Naive thymus-derived CD8-positive, alpha-beta T cell (primary cell): ENCODE data around the gene PDE4D. TPM values are rescaled to one million over a fixed set of nuclear protein-coding genes. Genes with fewer than 3 reads are reported as not detected.

Source experiments
- ATAC-seq, 2 donors: fragments of 150-1000 bp; cut with Tn5 transposase in 1 of 2; sonication (Bioruptor Pico), chemical (Tn5 transposase) in 1 of 2; 1 replicate in 1 of 2; 2 replicates in 1 of 2; pipeline ENCODE4 v1.10.0; 2021; ENCODE audit warnings: mild to moderate bottlenecking in 2 of 2, moderate library complexity in 2 of 2
- POLR2A ChIA-PET: fragments of 350-600 bp; sonication (Branson Sonifier 250); formaldehyde crosslinking; loops from one replicate; lab custom pipeline; 2021; ENCODE audit warnings: antibody characterized with exemption; lab: Charles Lee
- DNase-seq, 10 donors: peaks; one replicate each; pipeline versions ENCODE4 v3.0.0 to v3.0.0-alpha.2; 2020 to 2022
- H3K27ac Mint-ChIP-seq, 10 donors: one replicate each; pipeline ENCODE4 v1.8.0; 2020 to 2022; ENCODE audit warnings: mild to moderate bottlenecking in 10 of 10, mixed read lengths in 10 of 10, moderate library complexity in 4 of 10, inconsistent platforms in 1 of 10
- H3K27me3 Mint-ChIP-seq, 5 donors: one replicate each; pipeline ENCODE4 v1.8.0; 2021 to 2022; ENCODE audit warnings: mixed read lengths in 5 of 5
- H3K36me3 Mint-ChIP-seq, 3 donors: one replicate each; pipeline ENCODE4 v1.8.0; 2020 to 2022; ENCODE audit warnings: mixed read lengths in 3 of 3, mild to moderate bottlenecking in 2 of 3, inconsistent platforms in 1 of 3
- H3K4me1 Mint-ChIP-seq, 4 donors: one replicate each; pipeline ENCODE4 v1.8.0; 2021 to 2022; ENCODE audit warnings: mixed read lengths in 4 of 4
- H3K4me3 Mint-ChIP-seq, 10 donors: one replicate each; pipeline ENCODE4 v1.8.0; 2020 to 2022; ENCODE audit warnings: mild to moderate bottlenecking in 10 of 10, mixed read lengths in 10 of 10, moderate library complexity in 6 of 10, inconsistent platforms in 1 of 10
- H3K9me3 Mint-ChIP-seq, 9 donors: one replicate each; pipeline ENCODE4 v1.8.0; 2020 to 2022; ENCODE audit warnings: mixed read lengths in 9 of 9, mild to moderate bottlenecking in 3 of 9, inconsistent platforms in 1 of 9, moderate library complexity in 1 of 9
- polyA plus RNA-seq, 3 donors: library from polyadenylated mRNA; unstranded; fragments of 300-500 nt; fragmentation: Illumina TruSeq; gene quantifications; one replicate each; pipeline ENCODE4 v1.2.3, GENCODE V29; 2021
- total RNA-seq, 8 experiments: library from RNA in 2 of 8; stranded (reverse) in 2 of 8; gene quantifications; one replicate each; pipeline ENCODE4 v1.2.3 and lab custom pipeline; 2021 to 2026

The PDE4D gene
- total and polyA plus RNA-seq, 5 experiments from 2014 or later: 5.8 to 35.9 (median 8.8) TPM

DNA sequence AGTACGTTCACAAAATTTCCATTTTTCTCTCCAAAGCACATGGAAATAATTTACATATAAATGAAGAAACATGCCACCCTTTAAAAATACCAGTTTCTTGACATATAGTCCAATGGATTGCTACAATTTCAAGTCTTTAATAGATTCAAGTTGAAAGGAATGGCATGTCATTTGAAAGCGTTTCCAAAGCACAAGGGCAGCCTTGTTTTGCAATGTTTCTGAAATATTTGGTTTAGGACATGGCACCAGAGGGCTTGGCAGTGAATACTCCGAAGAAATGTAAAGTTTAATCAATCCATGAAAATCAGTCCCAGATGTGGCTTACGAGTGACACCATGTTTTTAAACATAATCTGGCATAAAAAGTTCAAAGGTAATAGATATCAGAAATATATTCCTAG, 333.7 kb downstream of the PDE4D start:
- peaks cover 0 to 2% (median 0%) of the 10 kb centered on the region in 9 donors for H3K9me3 Mint-ChIP-seq
- H3K36me3 Mint-ChIP-seq: no peaks in the 10 kb centered on the region
- POLR2A ChIA-PET: no interaction called here
- DNase-seq (no peak), ATAC-seq (no peak)
- H3K27ac Mint-ChIP-seq: no peak overlapping the region
- no peak overlapping the region for H3K4me3 Mint-ChIP-seq
- peaks cover 0 to 25% (median 2%) of the 10 kb centered on the region in 4 donors for H3K4me1 Mint-ChIP-seq
- H3K27me3 Mint-ChIP-seq: peaks cover 0 to 10% (median 5%) of the 10 kb centered on the region in 5 donors

DNA sequence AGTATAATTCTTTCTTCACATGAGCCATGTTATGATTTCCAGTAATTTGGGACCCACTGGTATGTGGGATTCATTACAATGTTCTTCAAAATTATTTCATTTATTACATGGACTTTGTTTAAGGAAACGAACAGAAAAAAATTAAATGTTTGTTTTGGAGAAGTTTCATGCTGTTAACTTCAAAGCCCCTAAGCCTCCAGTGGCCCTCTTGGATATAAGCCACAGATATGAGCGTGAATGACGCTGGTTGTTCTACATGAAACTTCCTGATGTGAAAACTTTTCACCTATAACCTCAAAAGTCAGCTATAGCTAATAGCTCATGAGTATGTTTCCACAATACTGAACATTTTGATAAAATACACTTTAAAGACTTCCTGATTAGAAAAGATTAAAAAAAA, 334.2 kb downstream of the PDE4D start:
- Mint-ChIP-seq H3K9me3 (peaks cover 0 to 2% (median 0%) of the 10 kb centered on the region in 9 donors), H3K27ac (no peak overlapping the region), H3K36me3 (no peaks in the 10 kb centered on the region), H3K4me1 (peaks cover 0 to 20% (median 2%) of the 10 kb centered on the region in 4 donors), H3K4me3 (no peak overlapping the region), H3K27me3 (peaks cover 0 to 10% (median 4%) of the 10 kb centered on the region in 5 donors)
- ATAC-seq (no peak), DNase-seq (no peak)
- POLR2A ChIA-PET: no interaction called here

DNA sequence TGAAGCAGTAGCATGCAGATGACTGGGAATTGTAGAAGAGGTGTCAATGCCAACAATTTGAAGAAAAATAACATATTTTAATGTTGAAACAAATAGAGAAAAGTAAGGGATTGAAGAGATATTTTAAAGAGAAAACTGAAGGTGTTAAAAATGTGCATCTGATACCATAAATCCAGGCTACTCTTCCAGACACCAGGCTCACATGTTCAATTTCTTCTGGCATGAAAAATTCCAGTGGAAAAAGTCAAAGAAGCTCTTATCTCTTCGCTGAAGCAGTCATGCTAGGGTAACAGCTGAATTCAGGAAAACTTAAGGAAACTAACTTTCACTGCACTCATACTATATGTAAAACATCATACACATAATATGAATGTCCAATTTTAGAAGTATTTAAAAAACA, 335.0 kb downstream of the PDE4D start:
- POLR2A ChIA-PET: no interaction called here
- Mint-ChIP-seq H3K4me1 (peaks cover 0 to 14% (median 2%) of the 10 kb centered on the region in 4 donors), H3K36me3 (no peaks in the 10 kb centered on the region), H3K27me3 (peaks cover 0 to 10% (median 4%) of the 10 kb centered on the region in 5 donors), H3K27ac (no peak overlapping the region), H3K9me3 (peaks cover 0 to 2% (median 0%) of the 10 kb centered on the region in 9 donors), H3K4me3 (no peak overlapping the region)
- no peak for ATAC-seq
- no peak for DNase-seq

DNA sequence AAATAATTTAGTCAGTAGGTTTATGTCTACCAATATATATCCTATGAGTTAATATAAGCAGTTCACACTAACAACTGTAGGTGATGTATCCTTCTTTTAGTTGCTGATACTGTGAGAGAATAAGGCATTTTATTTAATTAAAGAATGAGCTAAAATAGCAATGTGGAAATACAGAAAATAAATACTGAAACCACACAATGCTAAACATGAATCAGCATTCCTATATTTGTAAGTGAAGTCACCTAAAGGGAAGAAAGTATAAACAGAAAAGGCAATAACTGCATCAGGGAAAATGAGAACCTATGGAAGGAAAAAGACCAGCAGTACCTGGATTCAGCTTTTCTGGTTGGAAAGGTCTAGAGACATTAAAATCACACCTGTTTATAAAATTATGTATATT, 336.0 kb downstream of the PDE4D start:
- DNase-seq (no peak), ATAC-seq (no peak)
- H3K36me3 Mint-ChIP-seq: no peaks in the 10 kb centered on the region
- POLR2A ChIA-PET: no interaction called here
- no peak overlapping the region for H3K4me3 Mint-ChIP-seq
- H3K27ac Mint-ChIP-seq: no peak overlapping the region
- H3K9me3 Mint-ChIP-seq: peaks cover 0 to 2% (median 0%) of the 10 kb centered on the region in 9 donors
- peaks cover 0 to 10% (median 4%) of the 10 kb centered on the region in 5 donors for H3K27me3 Mint-ChIP-seq
- peaks cover 0 to 5% (median 0%) of the 10 kb centered on the region in 4 donors for H3K4me1 Mint-ChIP-seq

DNA sequence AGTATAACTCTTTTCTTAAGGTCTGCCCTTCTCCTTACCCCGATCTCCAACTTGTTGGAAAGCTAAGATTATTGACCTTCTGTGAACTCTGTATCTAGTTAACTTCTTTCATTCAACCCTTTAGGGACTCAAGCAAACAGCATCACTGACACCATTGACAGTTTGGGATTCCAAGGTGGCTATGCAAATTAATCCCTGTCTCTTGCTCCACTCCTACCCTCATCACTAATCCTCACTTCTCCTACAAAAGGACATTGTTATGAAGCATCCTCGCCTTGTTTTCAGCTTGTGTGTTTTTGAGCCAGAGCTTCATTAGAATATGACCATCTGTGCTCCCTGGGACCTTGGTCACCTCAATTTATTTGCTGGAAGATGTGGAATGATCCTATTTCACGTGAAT, 337.9 kb downstream of the PDE4D start:
- DNase-seq (no peak), ATAC-seq (no peak)
- no peak overlapping the region for H3K27ac Mint-ChIP-seq
- POLR2A ChIA-PET: no interaction called here
- H3K9me3 Mint-ChIP-seq: peaks cover 0 to 2% (median 0%) of the 10 kb centered on the region in 9 donors
- H3K4me1 Mint-ChIP-seq: no peaks in the 10 kb centered on the region
- H3K4me3 Mint-ChIP-seq: no peak overlapping the region
- H3K27me3 Mint-ChIP-seq: peaks cover 0 to 8% (median 3%) of the 10 kb centered on the region in 5 donors
- no peaks in the 10 kb centered on the region for H3K36me3 Mint-ChIP-seq

DNA sequence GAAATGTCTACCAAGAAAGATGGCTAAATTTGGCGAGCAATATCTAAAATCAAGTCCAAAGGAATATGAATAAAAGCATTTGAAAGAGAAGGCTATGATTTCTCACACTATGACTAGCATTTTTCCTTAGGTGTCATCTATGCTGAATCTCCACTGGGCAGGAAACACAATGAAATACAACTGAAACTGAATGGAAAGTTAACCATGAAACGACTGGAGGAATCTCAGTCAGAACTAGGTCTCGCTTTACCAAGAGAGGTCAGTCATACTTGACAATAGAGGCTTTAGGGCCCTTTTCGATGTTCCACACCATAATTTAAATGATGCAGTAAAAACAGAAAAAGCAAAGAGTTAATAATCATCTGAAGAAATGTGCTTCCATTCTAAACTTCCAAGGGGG, 339.0 kb downstream of the PDE4D start:
- POLR2A ChIA-PET: no interaction called here
- Mint-ChIP-seq H3K27ac (no peak overlapping the region), H3K27me3 (peaks cover 0 to 5% (median 0%) of the 10 kb centered on the region in 5 donors), H3K9me3 (no peaks in the 10 kb centered on the region), H3K36me3 (no peaks in the 10 kb centered on the region), H3K4me3 (no peak overlapping the region), H3K4me1 (no peaks in the 10 kb centered on the region)
- ATAC-seq: no peak
- DNase-seq: no peak

DNA sequence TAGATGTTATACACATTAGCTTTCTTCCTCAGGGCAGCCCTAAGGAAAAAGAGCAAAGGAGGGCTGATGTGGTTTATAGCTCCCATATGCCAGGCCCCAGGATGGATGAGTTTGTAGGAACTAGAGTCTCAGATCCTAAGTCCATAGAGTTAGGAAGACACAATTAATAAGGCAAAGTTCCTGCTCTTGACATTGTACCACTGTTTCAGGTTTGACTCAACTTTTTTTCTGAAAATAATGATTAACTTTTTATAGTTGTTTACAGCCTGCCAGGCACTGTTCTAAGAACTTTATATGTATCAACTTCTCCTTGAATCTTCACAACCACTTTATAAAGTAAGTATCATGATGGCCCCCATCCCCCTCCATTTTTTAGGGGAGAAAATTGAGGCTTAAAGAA, 339.5 kb downstream of the PDE4D start:
- Mint-ChIP-seq H3K9me3 (no peaks in the 10 kb centered on the region), H3K27ac (no peak overlapping the region), H3K4me3 (no peak overlapping the region), H3K27me3 (peaks cover 0 to 5% (median 0%) of the 10 kb centered on the region in 5 donors), H3K36me3 (no peaks in the 10 kb centered on the region), H3K4me1 (no peaks in the 10 kb centered on the region)
- no peak for ATAC-seq
- POLR2A ChIA-PET: no interaction called here
- DNase-seq: no peak

DNA sequence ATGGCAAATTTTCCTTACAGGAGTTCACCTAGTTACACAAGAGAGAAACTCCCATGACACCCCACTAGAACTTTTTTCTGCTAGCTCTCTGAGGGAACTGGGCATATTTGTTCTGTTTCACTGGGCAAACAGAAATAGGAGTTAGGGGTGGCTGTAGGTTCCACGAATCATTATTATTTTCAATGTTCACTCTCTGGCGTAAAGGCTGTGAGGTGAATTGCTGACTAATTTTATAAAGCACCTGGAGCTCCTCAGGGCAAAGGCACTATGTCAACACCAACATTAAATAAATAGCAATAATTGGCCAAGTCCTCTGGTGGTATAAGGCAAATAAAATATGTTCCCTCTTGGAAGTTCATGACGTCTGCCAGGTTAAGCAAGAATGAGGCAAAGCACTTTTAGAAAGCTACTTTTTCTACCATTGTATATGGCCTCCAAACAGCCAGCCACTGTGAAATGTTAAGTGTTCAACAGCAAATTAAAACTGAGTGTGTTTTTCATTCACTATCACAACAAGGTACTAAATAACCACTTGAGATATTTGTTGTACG, 344.6 kb downstream of the PDE4D start:
- no peaks in the 10 kb centered on the region for H3K36me3 Mint-ChIP-seq
- H3K27me3 Mint-ChIP-seq: no peaks in the 10 kb centered on the region
- DNase-seq: no peak
- H3K9me3 Mint-ChIP-seq: no peaks in the 10 kb centered on the region
- H3K4me3 Mint-ChIP-seq: no peak overlapping the region
- no peak overlapping the region for H3K27ac Mint-ChIP-seq
- H3K4me1 Mint-ChIP-seq: no peaks in the 10 kb centered on the region
- ATAC-seq: no peak
- POLR2A ChIA-PET: no interaction called here

DNA sequence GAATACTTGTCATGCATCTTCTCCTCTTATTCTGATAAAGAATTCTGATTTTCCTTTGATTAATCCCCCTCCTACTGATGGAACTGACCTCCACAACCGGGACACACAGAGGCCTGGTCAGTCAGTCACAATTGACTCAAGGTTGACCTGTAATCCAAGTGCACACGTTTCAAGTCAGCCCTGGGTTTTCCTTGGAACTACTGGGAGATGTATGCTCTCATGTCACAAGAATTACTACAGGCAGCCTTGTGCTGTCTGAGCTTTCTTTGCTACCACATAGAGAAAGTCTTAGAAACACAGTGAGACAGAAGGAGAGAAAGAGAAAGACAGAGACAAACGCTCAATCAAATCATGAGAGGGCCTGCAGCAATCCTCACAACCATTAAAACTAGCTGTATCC, 345.8 kb downstream of the PDE4D start:
- no peaks in the 10 kb centered on the region for H3K27me3 Mint-ChIP-seq
- H3K4me1 Mint-ChIP-seq: no peaks in the 10 kb centered on the region
- no peak overlapping the region for H3K27ac Mint-ChIP-seq
- POLR2A ChIA-PET: no interaction called here
- no peak for ATAC-seq
- no peak for DNase-seq
- no peaks in the 10 kb centered on the region for H3K9me3 Mint-ChIP-seq
- H3K4me3 Mint-ChIP-seq: no peak overlapping the region
- H3K36me3 Mint-ChIP-seq: no peaks in the 10 kb centered on the region

DNA sequence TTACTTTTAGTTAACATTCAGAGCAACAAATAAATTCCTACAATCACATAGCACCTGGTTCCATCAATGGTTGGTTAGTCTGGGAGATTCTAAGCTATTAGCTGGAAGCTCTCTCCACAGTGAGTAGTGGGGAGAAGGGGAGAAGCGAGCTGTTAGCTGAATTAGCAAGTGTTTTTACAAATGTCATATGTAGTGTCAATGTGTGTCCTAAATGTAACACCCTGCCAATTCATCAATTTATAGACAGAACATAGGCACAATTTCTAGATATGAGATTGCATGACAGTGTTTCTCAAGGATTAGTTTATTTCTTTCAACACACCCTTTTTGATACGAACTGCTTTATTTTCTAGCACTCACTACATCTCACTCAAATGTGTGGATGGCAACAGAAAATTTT, 349.0 kb downstream of the PDE4D start:
- POLR2A ChIA-PET: no interaction called here
- no peak for DNase-seq
- Mint-ChIP-seq H3K27me3 (no peaks in the 10 kb centered on the region), H3K4me3 (no peak overlapping the region), H3K36me3 (no peaks in the 10 kb centered on the region), H3K4me1 (no peaks in the 10 kb centered on the region), H3K27ac (no peak overlapping the region), H3K9me3 (no peaks in the 10 kb centered on the region)
- ATAC-seq: no peak

DNA sequence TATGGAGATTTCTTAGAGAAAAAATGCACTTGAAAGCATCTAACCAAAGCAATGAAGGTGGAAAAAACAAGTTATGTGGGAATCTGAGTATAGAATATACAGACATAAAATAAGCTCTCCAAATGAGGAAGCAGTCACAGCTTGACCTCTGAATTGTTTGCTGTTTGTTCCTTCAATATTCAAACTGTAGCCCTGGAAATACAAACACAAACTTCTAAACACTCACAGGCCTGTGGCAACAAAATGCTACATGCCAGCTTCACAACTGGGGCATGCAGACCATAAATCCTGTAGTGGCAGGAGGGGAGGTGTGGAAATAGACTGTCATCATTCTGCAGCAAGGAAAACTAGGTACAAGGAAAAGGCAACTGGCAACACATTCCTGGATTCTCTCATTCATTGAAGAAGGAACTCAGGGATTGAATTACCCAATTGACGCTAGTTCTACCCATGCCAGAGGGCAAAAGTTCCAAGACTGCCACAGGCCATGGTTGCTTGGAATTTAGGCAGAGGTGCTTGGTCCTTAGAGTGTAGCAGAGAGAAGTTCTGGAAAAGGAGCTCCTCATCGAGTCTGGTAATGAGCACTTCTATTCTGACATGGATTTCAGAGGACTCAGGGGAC, 349.6 kb downstream of the PDE4D start:
- H3K4me3 Mint-ChIP-seq: no peak overlapping the region
- POLR2A ChIA-PET: no interaction called here
- H3K4me1 Mint-ChIP-seq: no peaks in the 10 kb centered on the region
- no peak overlapping the region for H3K27ac Mint-ChIP-seq
- no peaks in the 10 kb centered on the region for H3K27me3 Mint-ChIP-seq
- no peaks in the 10 kb centered on the region for H3K9me3 Mint-ChIP-seq
- no peak for DNase-seq
- ATAC-seq: no peak
- no peaks in the 10 kb centered on the region for H3K36me3 Mint-ChIP-seq

DNA sequence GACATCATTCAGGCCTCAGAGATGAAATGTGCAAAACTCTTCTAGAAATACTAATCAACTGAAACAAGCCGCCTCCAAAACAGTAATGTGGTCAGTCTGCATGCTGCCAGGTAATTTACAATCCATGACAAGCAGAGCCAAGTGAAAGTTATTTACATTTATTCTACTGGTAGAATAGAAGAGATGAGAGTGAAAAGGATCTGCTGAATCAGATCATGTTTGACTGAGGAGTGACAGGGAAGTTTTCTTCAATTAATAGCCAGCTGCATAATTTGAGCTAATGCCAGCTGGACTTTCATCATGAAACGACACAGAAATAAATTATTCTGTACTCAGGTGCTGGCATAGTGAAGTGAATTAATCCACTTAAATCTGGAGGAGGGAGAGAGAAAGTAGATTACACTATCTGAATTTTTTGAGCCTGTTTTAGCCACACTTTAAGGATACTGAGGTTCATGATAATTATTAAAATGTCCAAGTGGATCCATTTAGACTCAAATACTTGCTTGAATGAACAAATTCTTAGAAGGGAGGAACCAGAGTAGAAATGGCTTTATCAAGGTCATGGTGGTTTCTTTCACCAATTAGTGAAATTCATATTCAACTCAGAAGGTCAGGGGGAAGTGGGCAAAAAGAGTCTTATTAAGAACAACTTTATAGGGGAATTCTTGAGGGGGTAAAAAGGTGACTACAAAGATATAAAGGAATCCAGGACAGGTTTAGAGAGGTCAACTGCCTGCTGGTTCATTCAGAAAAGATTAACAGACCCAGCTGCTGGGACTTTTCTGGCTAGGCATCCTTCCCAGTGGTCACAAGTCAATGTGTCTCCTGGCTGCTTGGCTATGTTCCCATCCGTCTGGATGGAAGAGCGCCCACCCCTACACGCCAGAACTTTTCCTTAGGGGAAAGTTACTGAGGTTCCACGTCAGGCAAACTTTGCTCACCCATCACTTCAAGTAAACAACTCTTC, 350.4 kb downstream of the PDE4D start:
- POLR2A ChIA-PET: no interaction called here
- Mint-ChIP-seq H3K9me3 (no peaks in the 10 kb centered on the region), H3K36me3 (no peaks in the 10 kb centered on the region), H3K4me3 (no peak overlapping the region), H3K4me1 (peaks cover 0 to 3% (median 0%) of the 10 kb centered on the region in 4 donors), H3K27ac (no peak overlapping the region), H3K27me3 (peaks cover 0 to 3% (median 0%) of the 10 kb centered on the region in 5 donors)
- no peak for DNase-seq
- no peak for ATAC-seq

DNA sequence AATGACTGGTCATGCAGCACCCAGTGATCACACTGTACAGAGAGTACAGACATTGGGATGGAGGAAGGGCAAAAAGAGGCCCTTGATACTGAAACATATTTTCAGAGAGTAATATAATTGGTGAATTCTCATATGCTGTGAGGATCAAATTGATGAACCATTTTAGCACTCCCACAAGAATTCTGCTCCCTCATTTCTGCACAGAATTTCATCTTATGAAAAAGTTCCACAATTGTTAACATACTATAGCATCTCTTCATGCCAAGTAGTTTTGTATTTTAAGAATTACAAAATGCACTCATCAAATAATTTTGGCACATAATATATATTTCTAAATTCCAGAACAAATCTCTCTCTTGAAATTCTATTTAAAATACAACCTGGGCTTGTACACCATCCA, 351.2 kb downstream of the PDE4D start:
- no peak for DNase-seq
- Mint-ChIP-seq H3K9me3 (no peaks in the 10 kb centered on the region), H3K36me3 (no peaks in the 10 kb centered on the region), H3K27ac (no peak overlapping the region), H3K4me3 (no peak overlapping the region), H3K4me1 (peaks cover 0 to 3% (median 0%) of the 10 kb centered on the region in 4 donors), H3K27me3 (peaks cover 0 to 3% (median 0%) of the 10 kb centered on the region in 5 donors)
- no peak for ATAC-seq
- POLR2A ChIA-PET: no interaction called here
